HAP-1 (cell line): ENCODE results near the gene HTRA2.

Experiments
- DNase-seq, 2 experiments: peaks; one replicate each; pipeline ENCODE4 v3.0.0-alpha.2; 2016 to 2020; ENCODE audit warnings: low spot score in 2 of 2
- H3K27me3 ChIP-seq: fragments of 250-450 bp; sonication (Bioruptor Pico); 2 replicates; pipeline ENCODE4 v1.5.1; 2020; ENCODE audit warnings: low read depth, mild to moderate bottlenecking, moderate library complexity
- H3K36me3 ChIP-seq: fragments of 250-450 bp; sonication (Bioruptor Pico); replicated peaks from 2 replicates; pipeline ENCODE4 v1.5.1; 2020; ENCODE audit warnings: mild to moderate bottlenecking
- H3K4me1 ChIP-seq: fragments of 250-450 bp; sonication (Bioruptor Pico); 2 replicates; pipeline ENCODE4 v1.5.1; 2020; ENCODE audit warnings: mild to moderate bottlenecking
- H3K4me3 ChIP-seq: fragments of 250-450 bp; sonication (Bioruptor Pico); 2 replicates; pipeline ENCODE4 v1.5.1; 2020; ENCODE audit warnings: mild to moderate bottlenecking, moderate library complexity
- H3K9me3 ChIP-seq: fragments of 250-450 bp; sonication (Bioruptor Pico); 2 replicates; pipeline ENCODE4 v1.5.1; 2020; ENCODE audit warnings: mild to moderate bottlenecking, moderate library complexity
- in situ Hi-C: fragments of 300-500 bp; cut with MboI; formaldehyde crosslinking; loops from 3 replicates; pipeline ENCODE4 v1.14.3; 2020; ENCODE audit warnings: low sequenced_read_pairs, inconsistent platforms, mixed read lengths

The HTRA2 gene

DNA sequence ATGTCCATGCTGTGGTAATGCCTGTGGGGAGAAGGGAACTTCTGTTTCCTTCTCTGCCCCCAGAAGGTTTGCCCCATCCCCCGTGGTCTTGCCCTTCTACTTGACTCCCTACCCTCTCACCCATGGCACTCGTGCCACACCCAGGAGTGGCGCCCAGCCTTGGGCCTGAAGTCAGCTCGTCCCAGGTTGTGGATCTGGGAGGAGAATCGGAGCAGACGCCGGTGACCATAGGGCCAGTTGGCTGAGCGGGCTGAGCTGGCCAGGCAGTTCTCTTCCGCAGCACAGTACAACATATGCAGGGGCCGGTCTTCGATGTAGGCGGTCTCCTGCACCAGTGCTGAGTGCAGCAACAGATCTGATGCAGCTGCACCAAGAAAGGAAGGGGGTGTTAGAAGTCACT, 4.7 kb downstream of the HTRA2 start:
- Histone ChIP-seq H3K9me3 (no peaks in the 10 kb centered on the region; the same call in 1 of the 2 replicates), H3K4me1 (peaks cover 5% of the 10 kb centered on the region), H3K27me3 (no peaks in the 10 kb centered on the region), H3K36me3 (peaks cover 29% of the 10 kb centered on the region), H3K4me3 (no peak overlapping the region)
- no peak for DNase-seq
- in situ Hi-C loops = no loop called here

- no peaks in the 10 kb centered on the region; the same call in 1 of the 2 replicates for H3K9me3 ChIP-seq
- no peaks in the 10 kb centered on the region for H3K27me3 ChIP-seq
- DNase-seq = no peak
- in situ Hi-C loops = no loop called here
- no peak overlapping the region for H3K4me3 ChIP-seq
- H3K36me3 ChIP-seq = peaks cover 29% of the 10 kb centered on the region
- H3K4me1 ChIP-seq = peaks cover 5% of the 10 kb centered on the region
Observed at GRCh38 chr2:74535440-74535965, 5.8 kb downstream of the HTRA2 start.

- Histone ChIP-seq H3K4me3 (no peak overlapping the region), H3K9me3 (no peaks in the 10 kb centered on the region; the same call in 1 of the 2 replicates), H3K36me3 (peaks cover 24% of the 10 kb centered on the region), H3K4me1 (peaks cover under 1% of the 10 kb centered on the region; the same call in 1 of the 2 replicates), H3K27me3 (no peaks in the 10 kb centered on the region)
- no peak for DNase-seq
- in situ Hi-C loops = no loop called here
Observed at GRCh38 chr2:74536166-74536950, 6.6 kb downstream of the HTRA2 start.

DNA sequence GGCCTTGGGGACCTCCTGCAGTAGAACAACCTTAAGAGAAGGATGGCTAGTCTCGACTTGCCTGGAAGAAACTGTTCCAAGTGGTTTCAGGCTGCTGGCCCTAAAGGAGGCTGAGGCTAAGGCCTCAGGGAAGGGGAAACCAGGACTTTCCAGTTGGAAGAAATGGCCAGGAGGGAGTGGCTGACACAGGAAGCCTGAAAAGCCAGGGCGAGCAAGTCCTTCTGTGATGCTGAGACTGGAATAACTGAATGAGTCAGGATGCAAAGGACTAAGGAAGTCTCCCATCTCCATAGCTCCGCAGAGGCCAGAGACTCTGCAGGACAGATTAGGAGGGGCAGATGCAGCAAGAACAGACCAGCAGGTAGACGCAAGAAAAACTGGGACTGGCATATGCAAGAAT, 7.4 kb downstream of the HTRA2 start:
- in situ Hi-C loops = no loop called here
- Histone ChIP-seq H3K4me3 (no peak overlapping the region), H3K9me3 (no peaks in the 10 kb centered on the region; the same call in 1 of the 2 replicates), H3K36me3 (peaks cover 17% of the 10 kb centered on the region), H3K27me3 (no peaks in the 10 kb centered on the region), H3K4me1 (no peaks in the 10 kb centered on the region)
- DNase-seq = no peak

GRCh38 chr2:74538881-74539339, 9.2 kb downstream of the HTRA2 start:
- DNase-seq = no peak
- H3K4me3 ChIP-seq = no peak overlapping the region
- no peaks in the 10 kb centered on the region; the same call in 1 of the 2 replicates for H3K36me3 ChIP-seq
- in situ Hi-C loops = no loop called here
- H3K9me3 ChIP-seq = no peaks in the 10 kb centered on the region; the same call in 1 of the 2 replicates
- H3K4me1 ChIP-seq = no peaks in the 10 kb centered on the region
- H3K27me3 ChIP-seq = no peaks in the 10 kb centered on the region

DNA sequence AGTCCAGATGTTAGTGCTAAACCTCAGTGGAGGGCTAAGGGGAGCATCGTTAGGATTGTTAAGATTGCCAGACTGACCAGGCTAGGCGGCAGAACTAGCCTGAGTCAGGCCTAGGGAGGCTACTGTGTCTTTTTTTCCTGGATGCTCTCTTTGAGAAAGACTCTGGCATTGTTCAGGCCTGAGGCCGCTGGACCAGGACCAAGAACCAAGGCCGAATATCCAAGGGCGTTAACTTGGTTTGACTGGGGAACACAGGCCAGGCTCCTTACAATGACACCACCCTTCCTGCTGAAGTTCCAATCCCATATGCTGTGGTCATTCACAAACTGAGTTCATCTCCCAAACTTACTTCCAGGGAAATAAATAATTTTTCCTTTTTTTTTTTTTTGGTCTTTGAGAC, 10.6 kb downstream of the HTRA2 start:
- DNase-seq = no peak
- in situ Hi-C loops = no loop called here

DNA sequence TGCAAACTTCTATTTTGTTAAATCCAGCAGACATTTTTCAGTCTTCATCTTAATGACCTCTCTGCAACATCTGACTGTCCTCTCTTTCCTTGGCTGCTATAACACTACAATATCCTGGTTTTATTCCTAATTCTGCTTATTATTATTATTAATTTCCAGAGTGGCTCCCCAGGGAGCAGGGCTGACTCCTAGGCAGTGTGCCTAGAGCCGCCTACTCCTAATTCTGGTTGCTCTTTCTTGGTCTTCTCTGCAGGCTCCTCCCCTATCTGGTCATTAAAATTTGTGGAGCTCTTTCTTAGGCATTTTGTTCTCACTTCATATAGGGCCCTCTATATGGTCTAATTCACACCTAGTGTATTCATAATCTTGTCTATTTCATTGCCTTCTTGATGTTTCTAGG, 13.2 kb downstream of the HTRA2 start:
- DNase-seq = no peak
- in situ Hi-C loops = no loop called here
- H3K36me3 ChIP-seq = no peaks in the 10 kb centered on the region
- no peak overlapping the region for H3K4me3 ChIP-seq
- H3K27me3 ChIP-seq = no peaks in the 10 kb centered on the region
- H3K4me1 ChIP-seq = no peaks in the 10 kb centered on the region
- H3K9me3 ChIP-seq = no peaks in the 10 kb centered on the region; the same call in 1 of the 2 replicates

More for the DNA sequence above, 10.6 kb downstream of the HTRA2 start:
- H3K9me3 ChIP-seq = no peaks in the 10 kb centered on the region; the same call in 1 of the 2 replicates
- no peaks in the 10 kb centered on the region for H3K27me3 ChIP-seq
- H3K36me3 ChIP-seq = no peaks in the 10 kb centered on the region
- no peaks in the 10 kb centered on the region for H3K4me1 ChIP-seq
- no peak overlapping the region for H3K4me3 ChIP-seq

DNA sequence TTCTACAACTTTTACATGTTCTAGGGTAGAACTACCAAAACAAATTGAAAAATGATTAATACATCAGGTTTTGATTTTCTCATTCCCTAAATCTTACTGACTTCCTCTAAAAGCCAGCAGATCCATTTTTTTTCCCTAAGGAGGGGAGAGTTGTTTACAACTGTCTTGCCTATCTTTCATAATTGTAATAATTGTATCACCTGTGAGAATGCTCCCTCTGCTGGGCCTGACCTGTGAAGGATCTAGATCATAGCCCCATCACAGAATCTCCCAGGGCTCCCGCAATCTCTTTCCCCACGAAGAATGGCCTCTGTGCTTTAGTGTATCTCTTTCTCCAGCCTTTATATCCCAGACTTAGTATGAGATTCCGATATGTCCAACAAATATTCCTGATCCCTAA, 14.9 kb downstream of the HTRA2 start:
- Histone ChIP-seq H3K36me3 (no peaks in the 10 kb centered on the region), H3K4me1 (peaks cover 3% of the 10 kb centered on the region), H3K27me3 (no peaks in the 10 kb centered on the region), H3K9me3 (no peaks in the 10 kb centered on the region), H3K4me3 (no peak overlapping the region)
- in situ Hi-C loops = no loop called here
- DNase-seq = no peak

- Histone ChIP-seq H3K4me1 (peaks cover 12% of the 10 kb centered on the region), H3K36me3 (no peaks in the 10 kb centered on the region), H3K9me3 (no peaks in the 10 kb centered on the region), H3K4me3 (no peak overlapping the region), H3K27me3 (no peaks in the 10 kb centered on the region)
- DNase-seq = no peak
- in situ Hi-C loops = no loop called here
Observed at GRCh38 chr2:74546004-74546403, 16.3 kb downstream of the HTRA2 start.

- Histone ChIP-seq H3K36me3 (no peaks in the 10 kb centered on the region), H3K4me3 (peak overlapping the region; percentile 45), H3K27me3 (no peaks in the 10 kb centered on the region)
Observed at GRCh38 chr2:74548285-74548899, 18.7 kb downstream of the HTRA2 start.

GRCh38 chr2:74548900-74549826, 19.4 kb downstream of the HTRA2 start:
- H3K4me1 ChIP-seq = peaks cover 24% of the 10 kb centered on the region
- in situ Hi-C loops = no loop called here
- no peaks in the 10 kb centered on the region for H3K36me3 ChIP-seq
- peak; percentile 59 to 80 for DNase-seq
- no peaks in the 10 kb centered on the region for H3K9me3 ChIP-seq
- H3K27me3 ChIP-seq = no peaks in the 10 kb centered on the region
- H3K4me3 ChIP-seq = peak overlapping the region; percentile 45

More at GRCh38 chr2:74548285-74548899, 18.7 kb downstream of the HTRA2 start:
- no peaks in the 10 kb centered on the region for H3K9me3 ChIP-seq
- peak in 1 of 2 experiments; percentile 4 for DNase-seq
- in situ Hi-C loops = no loop called here
- peaks cover 20% of the 10 kb centered on the region for H3K4me1 ChIP-seq

DNA sequence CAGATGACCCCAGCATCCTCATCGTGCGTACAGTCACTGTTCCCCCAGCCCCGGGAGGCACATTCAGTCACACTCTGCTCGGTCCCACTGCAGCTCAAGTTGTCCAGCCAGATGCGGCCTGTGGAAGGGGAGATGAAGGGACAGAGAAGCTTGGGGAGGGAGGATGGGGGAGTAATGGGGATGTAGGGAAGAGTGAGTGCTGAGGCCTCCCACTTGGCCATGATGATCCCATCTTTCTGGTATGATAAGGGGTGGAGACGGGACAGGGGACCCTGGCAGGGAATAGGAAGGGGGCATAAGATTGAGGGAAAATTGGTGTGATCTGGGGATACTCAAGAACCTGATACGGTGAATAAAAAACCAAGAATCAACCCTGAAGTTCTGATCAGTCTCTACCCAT, 20.5 kb downstream of the HTRA2 start:
- no peak for DNase-seq
- H3K27me3 ChIP-seq = no peaks in the 10 kb centered on the region

GRCh38 chr2:74551530-74551929, 21.8 kb downstream of the HTRA2 start:
- Histone ChIP-seq H3K4me1 (peaks cover 24% of the 10 kb centered on the region), H3K36me3 (0 out of 2 replicates have a peak, but pooled peaks cover 1% of the 10 kb centered on the region), H3K9me3 (no peaks in the 10 kb centered on the region), H3K4me3 (no peak overlapping the region), H3K27me3 (no peaks in the 10 kb centered on the region)
- DNase-seq = no peak
- in situ Hi-C loops = no loop called here

More for the DNA sequence above, 20.5 kb downstream of the HTRA2 start:
- H3K4me3 ChIP-seq = peak overlapping the region; percentile 45
- in situ Hi-C loops = no loop called here
- H3K9me3 ChIP-seq = no peaks in the 10 kb centered on the region
- peaks cover 24% of the 10 kb centered on the region for H3K4me1 ChIP-seq
- H3K36me3 ChIP-seq = no peaks in the 10 kb centered on the region
